HepG2 (cell line): Measurements from ENCODE around the gene PLD1. TPM values are rescaled to one million over a fixed set of nuclear protein-coding genes. Genes with fewer than 3 reads are reported as not detected.

Experiments used
- CHCHD3 ChIP-seq: sonication (generic); formaldehyde crosslinking; IDR thresholded peaks from 2 replicates; pipeline ENCODE4 v1.8.0; 2022; ENCODE audit warnings: mild to moderate bottlenecking, missing genetic modification reagents, moderate library complexity
- DPF2 ChIP-seq: sonication (generic); formaldehyde crosslinking; IDR thresholded peaks from 2 replicates; pipeline ENCODE4 v1.4.0; 2020; ENCODE audit warnings: mild to moderate bottlenecking, low read depth, missing genetic modification reagents, borderline replicate concordance
- ELF1 ChIP-seq: sonication (generic); formaldehyde crosslinking; IDR thresholded peaks from 2 replicates; pipeline ENCODE4 v1.4.0; 2020; ENCODE audit warnings: missing genetic modification reagents
- HNRNPK ChIP-seq: fragments of 200-400 bp; formaldehyde crosslinking; IDR thresholded peaks from 2 replicates; pipeline ENCODE4 v1.6.1; 2018; ENCODE audit warnings: low read length, low read depth, moderate library complexity, mild to moderate bottlenecking; ENCODE audit not compliant: poor library complexity, severe bottlenecking
- IKZF4 ChIP-seq: sonication (generic); formaldehyde crosslinking; IDR thresholded peaks from 2 replicates; pipeline ENCODE4 v1.5.1; 2020; ENCODE audit warnings: borderline replicate concordance, mild to moderate bottlenecking, low read depth, missing genetic modification reagents; ENCODE audit errors: not compliant biosample characterization
- KLF9 ChIP-seq: IDR thresholded peaks from 2 replicates; pipeline ENCODE4 v1.6.1; 2016; ENCODE audit warnings: low read depth
- MIER2 ChIP-seq: IDR thresholded peaks from 2 replicates; pipeline ENCODE4 v1.6.1; 2016; ENCODE audit warnings: missing biosample characterization, missing genetic modification reagents
- NAIF1 ChIP-seq: sonication (generic); formaldehyde crosslinking; IDR thresholded peaks from 2 replicates; pipeline ENCODE4 v1.5.0; 2020; ENCODE audit warnings: mild to moderate bottlenecking, missing genetic modification reagents, borderline replicate concordance
- NFIB ChIP-seq: sonication (generic); formaldehyde crosslinking; IDR thresholded peaks from 2 replicates; pipeline ENCODE4 v1.9.0; 2021; ENCODE audit warnings: missing genetic modification reagents, mild to moderate bottlenecking, borderline replicate concordance
- NKX3-1 ChIP-seq: sonication (generic); formaldehyde crosslinking; IDR thresholded peaks from 2 replicates; pipeline ENCODE4 v1.5.0; 2020; ENCODE audit warnings: missing genetic modification reagents
- PATZ1 ChIP-seq: sonication (generic); formaldehyde crosslinking; IDR thresholded peaks from 2 replicates; pipeline ENCODE4 v1.4.0; 2020; ENCODE audit warnings: missing genetic modification reagents
- PAX8 ChIP-seq: sonication (generic); formaldehyde crosslinking; IDR thresholded peaks from 2 replicates; pipeline ENCODE4 v1.8.0; 2022; ENCODE audit warnings: mild to moderate bottlenecking, missing genetic modification reagents, borderline replicate concordance
- PHF5A ChIP-seq: IDR thresholded peaks from one replicate; pipeline ENCODE4 v1.6.1; 2018; ENCODE audit warnings: low read depth, missing genetic modification reagents; ENCODE audit not compliant: unreplicated experiment
- PITX1 ChIP-seq: sonication (generic); formaldehyde crosslinking; IDR thresholded peaks from 2 replicates; pipeline ENCODE4 v1.5.1; 2020; ENCODE audit warnings: mild to moderate bottlenecking, missing genetic modification reagents
- POLR2AphosphoS5 ChIP-seq: IDR thresholded peaks from 2 replicates; pipeline ENCODE4 v1.6.1; 2012; ENCODE audit warnings: low read depth, low read length
- SALL1 ChIP-seq: sonication (generic); formaldehyde crosslinking; IDR thresholded peaks from 2 replicates; pipeline ENCODE4 v1.8.0; 2022; ENCODE audit warnings: mild to moderate bottlenecking, missing genetic modification reagents
- SRSF4 ChIP-seq: fragments of 200-400 bp; formaldehyde crosslinking; IDR thresholded peaks from one replicate; pipeline ENCODE4 v1.6.1; 2018; ENCODE audit warnings: mild to moderate bottlenecking, low read depth, low read length, moderate library complexity; ENCODE audit not compliant: poor library complexity, severe bottlenecking
- ZC3H13 ChIP-seq: sonication (generic); formaldehyde crosslinking; IDR thresholded peaks from 2 replicates; pipeline ENCODE4 v1.8.1; 2023; ENCODE audit warnings: mild to moderate bottlenecking, missing genetic modification reagents, moderate library complexity
- ZFP1 ChIP-seq: IDR thresholded peaks from 2 replicates; pipeline ENCODE4 v1.6.1; 2016
- ZMYM3 ChIP-seq: sonication (generic); formaldehyde crosslinking; IDR thresholded peaks from 2 replicates; pipeline ENCODE4 v1.5.1; 2020; ENCODE audit warnings: mild to moderate bottlenecking, missing genetic modification reagents
- ZNF136 ChIP-seq: sonication (generic); formaldehyde crosslinking; IDR thresholded peaks from 2 replicates; pipeline ENCODE4 v1.8.1; 2022; ENCODE audit warnings: low read depth, mild to moderate bottlenecking, moderate library complexity, missing genetic modification reagents
- ZNF274 ChIP-seq: sonication (generic); formaldehyde crosslinking; IDR thresholded peaks from 2 replicates; pipeline ENCODE4 v1.5.1; 2020; ENCODE audit warnings: mild to moderate bottlenecking, missing genetic modification reagents
- ZNF275 ChIP-seq: sonication (generic); formaldehyde crosslinking; IDR thresholded peaks from 2 replicates; pipeline ENCODE4 v1.8.0; 2022; ENCODE audit warnings: missing genetic modification reagents, mild to moderate bottlenecking, inconsistent platforms, borderline replicate concordance
- ZNF3 ChIP-seq: IDR thresholded peaks from 2 replicates; pipeline ENCODE4 v1.7.0; 2017; ENCODE audit warnings: inconsistent platforms
- ZNF574 ChIP-seq: sonication (generic); formaldehyde crosslinking; IDR thresholded peaks from 2 replicates; pipeline ENCODE4 v1.4.0; 2020; ENCODE audit warnings: missing genetic modification reagents
- ZNF768 ChIP-seq: sonication (generic); formaldehyde crosslinking; IDR thresholded peaks from 2 replicates; pipeline ENCODE4 v1.4.0; 2020; ENCODE audit warnings: missing genetic modification reagents
- ZNF879 ChIP-seq: sonication (generic); formaldehyde crosslinking; IDR thresholded peaks from 2 replicates; pipeline ENCODE4 v1.8.1; 2023; ENCODE audit warnings: missing genetic modification reagents
- polyA plus RNA-seq, 8 experiments: library from polyadenylated mRNA; depleted of rRNA in 3 of 8; stranded (reverse) in 7 of 8; unstranded in 1 of 8; fragments of >200 nt; fragmentation: Illumina TruSeq in 4 of 8; extraction: Trizol in 4 of 8; gene quantifications; 2 replicates each; pipeline versions ENCODE4 v1.2.1 to v1.2.3, GENCODE V29; 2011 to 2016; ENCODE audit warnings: low read depth in 4 of 8, missing spikeins in 1 of 8, mixed read lengths in 1 of 8; ENCODE audit not compliant: insufficient read depth in 1 of 8
- total RNA-seq, 5 experiments: library from RNA; depleted of rRNA; stranded (reverse); fragments of >200 nt; fragmentation: Illumina TruSeq; extraction: Trizol; gene quantifications; 2 replicates each; pipeline ENCODE4 v1.2.3, GENCODE V29; 2016; ENCODE audit warnings: low read depth in 1 of 5

The PLD1 gene
- total and polyA plus RNA-seq, 2 of the 13 experiments (the other 11 are each of a cell fraction or from before 2014, with no cell fraction given) = 27.1 to 59.4 TPM

- TF ChIP-seq PITX1 (CRISPR knock-in tag) = peak; percentile 55; the same call in 1 of the 2 replicates
- peak; percentile 57 for TF ChIP-seq PATZ1
- no peak for TF ChIP-seq PHF5A (CRISPR knock-in tag)
- no peak for TF ChIP-seq ZNF574 (CRISPR knock-in tag)
- TF ChIP-seq ZNF275 = no peak
- no peak for TF ChIP-seq ZNF136
- TF ChIP-seq ZC3H13 (CRISPR knock-in tag) = no peak
- TF ChIP-seq HNRNPK = no peak
- peak; percentile 62; the same call in 1 of the 2 replicates for TF ChIP-seq DPF2 (CRISPR knock-in tag)
- no peak for TF ChIP-seq KLF9 (CRISPR knock-in tag)
- TF ChIP-seq NKX3-1 (CRISPR knock-in tag) = no peak
- no peak for TF ChIP-seq ZNF768
- no peak for TF ChIP-seq POLR2AphosphoS5
- no peak for TF ChIP-seq ZNF274 (CRISPR knock-in tag)
- TF ChIP-seq PAX8 (CRISPR knock-in tag) = no peak
- no peak for TF ChIP-seq ZNF3 (CRISPR knock-in tag)
- no peak for TF ChIP-seq MIER2 (CRISPR knock-in tag)
- no peak for TF ChIP-seq NFIB (CRISPR knock-in tag)
- TF ChIP-seq IKZF4 (CRISPR knock-in tag) = no peak
- TF ChIP-seq CHCHD3 (CRISPR knock-in tag) = no peak
- TF ChIP-seq ZNF879 (CRISPR knock-in tag) = no peak
- TF ChIP-seq ZFP1 (CRISPR knock-in tag) = no peak
- TF ChIP-seq SALL1 = peak; percentile 55; the same call in 1 of the 2 replicates
- TF ChIP-seq NAIF1 = no peak
- no peak for TF ChIP-seq ZMYM3 (CRISPR knock-in tag)
- TF ChIP-seq ELF1 = peak; percentile 60
- no peak for TF ChIP-seq SRSF4
These were observed 32.7 kb upstream of the PLD1 start, which contains the start of gene TMEM212 (continued) for GRCh38 chr3:171842864-171843518.
